Panc1 (cell line): Measurements from ENCODE around the gene RMP24.

Source experiments
- ATAC-seq: fragments of 200-7000 bp; cut with Tn5 transposase; 2 replicates; pipeline ENCODE4 v1.9.1; 2020; ENCODE audit warnings: mild to moderate bottlenecking, moderate library complexity
- BruUV-seq: library from RNA; stranded (reverse); fragments of 400-500 nt; replicated peaks from 2 replicates; lab custom pipeline; 2021; lab: Mats Ljungman, UMichigan
- CTCF ChIA-PET: fragments of 300-600 bp; sonication (Branson Sonifier 250); formaldehyde crosslinking; loops from one replicate; lab custom pipeline; 2022; ENCODE audit warnings: antibody characterized with exemption; lab: Charles Lee
- POLR2A ChIA-PET: fragments of 300-600 bp; sonication (Branson Sonifier 250); formaldehyde crosslinking; loops from one replicate; lab custom pipeline; 2022; ENCODE audit warnings: antibody characterized with exemption; lab: Charles Lee
- DNase-seq: peaks from one replicate; pipeline ENCODE4 v3.0.0-alpha.2; 2010; ENCODE audit warnings: low read depth, low spot score
- H3K27ac ChIP-seq: 2 replicates; pipeline ENCODE4 v1.5.1; 2011; ENCODE audit warnings: mild to moderate bottlenecking, low read length, inconsistent platforms
- H3K27me3 ChIP-seq: fragments of 200-500 bp; sonication (Bioruptor generic); 2 replicates; pipeline ENCODE4 v1.6.0; 2014; ENCODE audit warnings: low read length, inconsistent platforms; ENCODE audit not compliant: control insufficient read depth, insufficient read depth
- H3K36me3 ChIP-seq: fragments of 200-500 bp; sonication (Bioruptor generic); 2 replicates; pipeline ENCODE4 v1.5.1; 2014; ENCODE audit warnings: inconsistent platforms, mild to moderate bottlenecking, low read length, moderate library complexity; ENCODE audit not compliant: control insufficient read depth, insufficient read depth
- H3K4me1 ChIP-seq: 2 replicates; pipeline ENCODE4 v1.5.1; 2011; ENCODE audit warnings: inconsistent platforms, mild to moderate bottlenecking, low read length, moderate library complexity; ENCODE audit not compliant: control insufficient read depth, insufficient read depth
- H3K4me3 ChIP-seq, 2 experiments: 2 replicates each; pipeline ENCODE4 v1.5.1; 2011 to 2012; ENCODE audit warnings: low read depth in 2 of 2, low read length in 2 of 2, mild to moderate bottlenecking in 2 of 2, inconsistent platforms in 1 of 2, moderate library complexity in 1 of 2
- H3K9me3 ChIP-seq: fragments of 200-500 bp; sonication (Bioruptor generic); 2 replicates; pipeline ENCODE4 v1.5.1; 2014; ENCODE audit warnings: low read depth, mild to moderate bottlenecking, inconsistent platforms, low read length, moderate library complexity; ENCODE audit not compliant: control insufficient read depth, insufficient read depth
- POLR2AphosphoS5 ChIP-seq: IDR thresholded peaks from 2 replicates; pipeline ENCODE4 v1.6.1; 2012; ENCODE audit warnings: mild to moderate bottlenecking, low read depth, low read length, moderate library complexity
- SIN3A ChIP-seq: IDR thresholded peaks from 2 replicates; pipeline ENCODE4 v1.6.1; 2012; ENCODE audit warnings: low read depth, mild to moderate bottlenecking, low read length, moderate library complexity, borderline replicate concordance; ENCODE audit not compliant: insufficient read depth
- TCF7L2 ChIP-seq: IDR thresholded peaks from 2 replicates; pipeline ENCODE4 v1.6.1; 2011; ENCODE audit warnings: mild to moderate bottlenecking, low read depth, low read length, inconsistent platforms
- in situ Hi-C: cut with HindIII; loops from 2 replicates; pipeline ENCODE4 v1.10.0; 2016; ENCODE audit warnings: low sequenced_read_pairs, low pct_unique_long_range_greater_than_20kb
- intact Hi-C: fragments of 100-400 bp; cut with micrococcal nuclease; formaldehyde crosslinking; loops from one replicate; pipeline ENCODE4 v1.10.0; 2022; ENCODE audit not compliant: unreplicated experiment
- TF ChIP-seq, protein P1 (sequence below), 2 experiments: IDR thresholded peaks; 2 replicates each; pipeline ENCODE4 v1.6.1; 2011 to 2012; ENCODE audit warnings: low read depth in 2 of 2, control low read depth in 1 of 2, low read length in 1 of 2, mild to moderate bottlenecking in 1 of 2, moderate library complexity in 1 of 2; ENCODE audit not compliant: insufficient read depth in 1 of 2
- TF ChIP-seq, protein P2 (sequence below): fragments of 450-650 bp; IDR thresholded peaks from 2 replicates; pipeline ENCODE4 v1.5.1; 2017; ENCODE audit warnings: mild to moderate bottlenecking

RMP24 gene

DNA sequence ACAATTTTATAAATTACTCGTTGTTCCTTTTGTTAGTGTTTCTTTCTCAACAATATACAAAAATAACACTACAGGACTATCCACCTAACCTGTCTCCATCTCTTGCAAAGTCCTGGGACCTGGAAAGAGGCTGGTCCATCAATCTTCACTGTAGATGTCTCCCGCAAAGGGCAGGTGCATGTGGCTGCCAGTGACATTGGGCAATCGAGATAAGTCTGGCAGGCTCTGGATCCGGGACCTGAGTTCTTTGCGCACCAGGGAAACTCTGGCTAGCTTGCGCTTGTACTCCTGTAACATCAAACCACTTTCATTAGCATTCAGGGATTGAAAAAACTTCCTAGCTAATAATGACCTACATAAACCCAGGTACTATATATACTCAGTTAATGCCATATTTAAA is 20.5 kb downstream of the RMP24 start:
- in situ Hi-C loops (no loop called here), intact Hi-C loops (no loop called here)
- TF ChIP-seq SIN3A: no peak
- no peak for TF ChIP-seq POLR2AphosphoS5
- TF ChIP-seq, protein P1, sequence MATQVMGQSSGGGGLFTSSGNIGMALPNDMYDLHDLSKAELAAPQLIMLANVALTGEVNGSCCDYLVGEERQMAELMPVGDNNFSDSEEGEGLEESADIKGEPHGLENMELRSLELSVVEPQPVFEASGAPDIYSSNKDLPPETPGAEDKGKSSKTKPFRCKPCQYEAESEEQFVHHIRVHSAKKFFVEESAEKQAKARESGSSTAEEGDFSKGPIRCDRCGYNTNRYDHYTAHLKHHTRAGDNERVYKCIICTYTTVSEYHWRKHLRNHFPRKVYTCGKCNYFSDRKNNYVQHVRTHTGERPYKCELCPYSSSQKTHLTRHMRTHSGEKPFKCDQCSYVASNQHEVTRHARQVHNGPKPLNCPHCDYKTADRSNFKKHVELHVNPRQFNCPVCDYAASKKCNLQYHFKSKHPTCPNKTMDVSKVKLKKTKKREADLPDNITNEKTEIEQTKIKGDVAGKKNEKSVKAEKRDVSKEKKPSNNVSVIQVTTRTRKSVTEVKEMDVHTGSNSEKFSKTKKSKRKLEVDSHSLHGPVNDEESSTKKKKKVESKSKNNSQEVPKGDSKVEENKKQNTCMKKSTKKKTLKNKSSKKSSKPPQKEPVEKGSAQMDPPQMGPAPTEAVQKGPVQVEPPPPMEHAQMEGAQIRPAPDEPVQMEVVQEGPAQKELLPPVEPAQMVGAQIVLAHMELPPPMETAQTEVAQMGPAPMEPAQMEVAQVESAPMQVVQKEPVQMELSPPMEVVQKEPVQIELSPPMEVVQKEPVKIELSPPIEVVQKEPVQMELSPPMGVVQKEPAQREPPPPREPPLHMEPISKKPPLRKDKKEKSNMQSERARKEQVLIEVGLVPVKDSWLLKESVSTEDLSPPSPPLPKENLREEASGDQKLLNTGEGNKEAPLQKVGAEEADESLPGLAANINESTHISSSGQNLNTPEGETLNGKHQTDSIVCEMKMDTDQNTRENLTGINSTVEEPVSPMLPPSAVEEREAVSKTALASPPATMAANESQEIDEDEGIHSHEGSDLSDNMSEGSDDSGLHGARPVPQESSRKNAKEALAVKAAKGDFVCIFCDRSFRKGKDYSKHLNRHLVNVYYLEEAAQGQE (IDR thresholded peaks at IDR 0.05; ENCODE audit: insufficient read depth in 1 of 2, low read depth in 2 of 2, low read length in 1 of 2): no peak
- no peak for TF ChIP-seq TCF7L2
- TF ChIP-seq, protein P2, sequence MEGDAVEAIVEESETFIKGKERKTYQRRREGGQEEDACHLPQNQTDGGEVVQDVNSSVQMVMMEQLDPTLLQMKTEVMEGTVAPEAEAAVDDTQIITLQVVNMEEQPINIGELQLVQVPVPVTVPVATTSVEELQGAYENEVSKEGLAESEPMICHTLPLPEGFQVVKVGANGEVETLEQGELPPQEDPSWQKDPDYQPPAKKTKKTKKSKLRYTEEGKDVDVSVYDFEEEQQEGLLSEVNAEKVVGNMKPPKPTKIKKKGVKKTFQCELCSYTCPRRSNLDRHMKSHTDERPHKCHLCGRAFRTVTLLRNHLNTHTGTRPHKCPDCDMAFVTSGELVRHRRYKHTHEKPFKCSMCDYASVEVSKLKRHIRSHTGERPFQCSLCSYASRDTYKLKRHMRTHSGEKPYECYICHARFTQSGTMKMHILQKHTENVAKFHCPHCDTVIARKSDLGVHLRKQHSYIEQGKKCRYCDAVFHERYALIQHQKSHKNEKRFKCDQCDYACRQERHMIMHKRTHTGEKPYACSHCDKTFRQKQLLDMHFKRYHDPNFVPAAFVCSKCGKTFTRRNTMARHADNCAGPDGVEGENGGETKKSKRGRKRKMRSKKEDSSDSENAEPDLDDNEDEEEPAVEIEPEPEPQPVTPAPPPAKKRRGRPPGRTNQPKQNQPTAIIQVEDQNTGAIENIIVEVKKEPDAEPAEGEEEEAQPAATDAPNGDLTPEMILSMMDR: no peak
- no peaks in the 10 kb centered on the region for H3K4me1 ChIP-seq
- H3K9me3 ChIP-seq: no peaks in the 10 kb centered on the region
- POLR2A ChIA-PET: no interaction called here
- no peak overlapping the region for H3K27ac ChIP-seq
- no TSS peak for BruUV-seq
- no peak overlapping the region for H3K4me3 ChIP-seq
- H3K36me3 ChIP-seq: no peaks in the 10 kb centered on the region; the same call in 1 of the 2 replicates
- no peak for DNase-seq
- no peak for ATAC-seq
- CTCF ChIA-PET: no interaction called here
- H3K27me3 ChIP-seq: no peaks in the 10 kb centered on the region

DNA sequence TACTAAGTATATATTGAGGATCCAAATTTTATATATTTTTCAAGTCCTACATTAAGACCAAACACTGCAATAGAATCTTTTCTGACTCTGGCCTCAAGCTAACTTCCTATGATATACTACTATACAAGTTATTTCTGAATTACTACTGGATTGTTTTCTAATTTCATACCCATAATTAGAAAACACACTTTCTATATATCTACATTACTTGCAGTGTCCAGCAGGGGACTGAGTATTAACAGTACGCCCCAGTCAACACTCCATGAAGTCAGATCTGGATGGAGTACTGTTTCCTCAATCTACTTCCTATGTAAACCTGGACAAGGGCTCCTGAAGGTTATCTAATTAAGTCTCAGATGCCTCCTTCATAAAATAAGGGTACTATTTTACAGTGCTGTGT is 26.5 kb downstream of the RMP24 start:
- no peaks in the 10 kb centered on the region for H3K4me1 ChIP-seq
- no peaks in the 10 kb centered on the region for H3K9me3 ChIP-seq
- POLR2A ChIA-PET: no interaction called here
- no peak overlapping the region for H3K4me3 ChIP-seq
- CTCF ChIA-PET: no interaction called here
- intact Hi-C loops: no loop called here
- TF ChIP-seq, protein P1 (IDR thresholded peaks at IDR 0.05; ENCODE audit: insufficient read depth in 1 of 2, low read depth in 2 of 2, low read length in 1 of 2): no peak
- no peak for TF ChIP-seq POLR2AphosphoS5
- TF ChIP-seq, protein P2: peak; percentile 33; the same call in 1 of the 2 replicates
- TF ChIP-seq SIN3A: no peak
- no peak for TF ChIP-seq TCF7L2
- no peaks in the 10 kb centered on the region for H3K36me3 ChIP-seq
- H3K27ac ChIP-seq: no peak overlapping the region
- in situ Hi-C loops: no loop called here
- ATAC-seq: no peak
- BruUV-seq: no TSS peak
- no peak for DNase-seq
- H3K27me3 ChIP-seq: no peaks in the 10 kb centered on the region
